ENCODE measurements around the gene TMEM245. TPM values are rescaled to one million over a fixed set of nuclear protein-coding genes. Genes with fewer than 3 reads are reported as not detected.

The TMEM245 gene
- polyA plus RNA-seq, 3 donors, result 6.9 to 11.3 (median 9.7) TPM

- H3K9me3 Mint-ChIP-seq, result peaks cover 0 to 9% (median 3%) of the 10 kb centered on the region in 7 donors
- intact Hi-C loops (cut with micrococcal nuclease), result no loop called here
Measured at GRCh38 chr9:108967916-108968315, 151.8 kb downstream of the TMEM245 start.

More at GRCh38 chr9:108967916-108968315, 151.8 kb downstream of the TMEM245 start:
- Histone ChIP-seq H3K4me1 (ENCODE audit: control insufficient read depth in 1 of 2, insufficient read depth in 2 of 2, low read length in 2 of 2) (no peaks in the 10 kb centered on the region), H3K9ac (ENCODE audit: insufficient read depth, low read length, poor library complexity, severe bottlenecking) (no peak overlapping the region), H3K27me3 (ENCODE audit: control insufficient read depth in 2 of 2, insufficient read depth in 2 of 2, low read length in 2 of 2) (no peaks in the 10 kb centered on the region), H4K20me1 (ENCODE audit: insufficient read depth, low read length) (no peaks in the 10 kb centered on the region), H3K9me3 (replicated peaks in 1 of 2; ENCODE audit: control insufficient read depth in 1 of 2, insufficient read depth in 1 of 2, low read length in 2 of 2) (peaks cover 0 to 3% of the 10 kb centered on the region in 2 donors), H3K4me3 (replicated peaks in 1 of 3; ENCODE audit: low read depth in 2 of 3, low read length in 3 of 3) (no peak overlapping the region), H3K4me2 (replicated peaks; ENCODE audit: extremely low read depth, low read length, poor library complexity, severe bottlenecking) (no peak overlapping the region), H2AFZ (ENCODE audit: insufficient read depth, low read depth, low read length, poor library complexity, severe bottlenecking) (no peak overlapping the region), H3K27ac (ENCODE audit: low read depth in 1 of 2, low read length in 2 of 2) (no peak overlapping the region), H3K36me3 (replicated peaks in 1 of 2; ENCODE audit: control insufficient read depth in 1 of 2, insufficient read depth in 2 of 2, low read length in 2 of 2) (no peaks in the 10 kb centered on the region), H3K79me2 (ENCODE audit: insufficient read depth, low read length) (no peaks in the 10 kb centered on the region)
- H3K27ac Mint-ChIP-seq, result no peak overlapping the region
- DNase-seq, result no peak
- H3K4me1 Mint-ChIP-seq, result no peaks in the 10 kb centered on the region
- peaks cover 0 to 3% (median 0%) of the 10 kb centered on the region in 3 donors for H3K27me3 Mint-ChIP-seq (ENCODE audit: low read depth in 3 of 3)
- no peak for TF ChIP-seq CTCF (IDR thresholded peaks at IDR 0.05)
- H3K36me3 Mint-ChIP-seq, result peaks cover 16 to 24% of the 10 kb centered on the region in 2 donors
- H3K4me3 Mint-ChIP-seq, result no peak overlapping the region

Small RNA genes within 50 kb of the gene (small RNA-seq; reads per million reads assigned to genes)
- gene MIR32 (ENCODE audit: insufficient read length, low read depth) (19.6 reads per million, percentile 87 among the genes with 10 or more reads in this experiment), gene RF00019 (ENCODE audit: insufficient read length, low read depth) (not detected)

Other genes starting within 250 kb of the TMEM245 start
- gene ELP1, start 185.8 kb downstream of the TMEM245 start, polyA plus RNA-seq, result 10 to 100 TPM in 2 of 3 donors, 1 to 10 TPM in 1; 7.9 to 12.2 (median 11.1) TPM
- gene ABITRAM, start 185.5 kb downstream of the TMEM245 start, polyA plus RNA-seq, result 10 to 100 TPM; 15.9 to 27.5 (median 16.1) TPM
- gene CTNNAL1, start 106.4 kb downstream of the TMEM245 start, polyA plus RNA-seq, result under 1 TPM; 0.10 to 0.39 (median 0.25) TPM
- gene FRRS1L, start 47.3 kb upstream of the TMEM245 start, polyA plus RNA-seq, result not detected
- gene EPB41L4B, start 201.1 kb upstream of the TMEM245 start, polyA plus RNA-seq, result not detected

Data from CD14-positive monocyte (primary cell).